ENCODE data around the gene PIGZ. TPM values are rescaled to one million over a fixed set of nuclear protein-coding genes. Genes with fewer than 3 reads are reported as not detected.

PIGZ gene
- total and polyA plus RNA-seq, 5 donors: 3.4 to 5.2 (median 4.0) TPM

DNA sequence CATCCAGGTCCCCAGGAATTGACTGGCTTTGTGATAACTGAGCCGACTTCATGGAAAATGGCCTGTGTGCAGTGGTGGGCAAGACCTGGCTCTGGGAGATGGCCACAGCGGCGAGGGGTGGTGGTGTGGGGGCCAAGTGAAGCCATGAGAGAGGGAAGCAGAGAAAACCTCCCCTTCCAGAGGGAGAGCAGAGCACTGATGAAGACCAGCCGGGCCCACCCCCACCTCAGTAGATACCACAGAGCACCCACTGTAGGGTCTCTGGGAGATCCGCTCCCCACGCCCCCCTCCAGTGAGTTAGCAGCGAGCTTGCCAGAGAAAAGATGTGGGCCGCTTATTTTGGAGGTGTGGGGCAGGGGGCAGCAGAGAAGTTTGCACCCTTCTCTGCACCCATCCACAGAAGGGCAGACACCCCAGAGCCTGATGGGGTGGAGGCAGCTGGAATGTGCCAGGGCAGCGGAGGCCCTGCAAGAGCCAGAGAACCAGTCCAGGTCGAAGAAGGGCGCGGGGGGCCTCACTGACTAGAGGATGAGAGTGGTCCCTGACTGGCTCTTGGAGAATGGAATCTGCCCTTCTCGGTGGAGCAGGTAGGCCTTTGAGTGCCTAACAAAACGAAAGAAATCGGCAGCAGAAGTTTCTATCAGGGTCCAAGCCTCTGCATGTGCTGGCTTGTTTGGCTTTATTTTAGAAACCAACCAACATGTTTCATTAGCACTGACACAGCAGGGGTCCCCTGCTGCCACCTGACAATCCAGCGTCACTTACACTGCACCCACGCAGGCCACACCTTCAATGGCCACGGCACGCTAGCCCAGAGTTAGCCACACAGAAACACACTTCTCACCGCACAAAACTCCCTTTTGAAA, 32.7 kb upstream of the PIGZ start:
- Histone ChIP-seq H3K4me1 (ENCODE audit: control insufficient read depth, insufficient read depth, low read length) (no peaks in the 10 kb centered on the region), H3K9me3 (ENCODE audit: control insufficient read depth, low read length) (no peaks in the 10 kb centered on the region), H3K4me3 (ENCODE audit: low read length) (no peak overlapping the region), H3K27ac (ENCODE audit: low read length) (no peak overlapping the region), H3K27me3 (ENCODE audit: control insufficient read depth, insufficient read depth) (no peaks in the 10 kb centered on the region)
- ATAC-seq (no peak), DNase-seq (peak in 1 of 3 donors; percentile 36)
- intact Hi-C loops (cut with DNase I): loop anchor here (5.0 to 10.0 kb wide), 2 partner anchors 183 to 186 kb away; no protein-coding TSS in a partner anchor
- 94% methylated on average over 20 of the region's 20 CpGs for WGBS

DNA sequence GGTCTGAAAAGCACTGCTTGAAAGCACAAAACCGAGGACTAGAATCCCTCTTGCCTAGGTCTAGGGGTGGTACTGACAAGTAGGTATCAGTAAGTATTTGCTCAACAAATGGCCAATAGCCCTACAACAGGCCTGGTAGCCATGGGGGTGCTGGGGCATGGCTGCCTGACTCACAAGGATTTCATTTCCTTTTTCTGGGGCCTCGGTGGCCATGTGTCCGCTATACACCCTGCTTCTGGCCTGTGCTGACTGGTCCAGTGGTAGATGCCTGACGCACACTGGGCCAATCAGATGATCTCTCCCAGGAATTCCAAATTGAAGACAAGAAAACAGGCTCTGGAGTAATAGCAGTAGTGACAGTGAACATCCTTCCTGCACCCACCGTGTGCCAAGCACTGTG, 31.6 kb upstream of the PIGZ start:
- DNase-seq (peak in 1 of 3 donors; percentile 8), ATAC-seq (no peak)
- Histone ChIP-seq H3K27me3 (ENCODE audit: control insufficient read depth, insufficient read depth) (no peaks in the 10 kb centered on the region), H3K4me1 (ENCODE audit: control insufficient read depth, insufficient read depth, low read length) (no peaks in the 10 kb centered on the region), H3K4me3 (ENCODE audit: low read length) (no peak overlapping the region), H3K9me3 (ENCODE audit: control insufficient read depth, low read length) (no peaks in the 10 kb centered on the region), H3K27ac (ENCODE audit: low read length) (no peak overlapping the region)
- 84% methylated on average over 5 of the region's 5 CpGs for WGBS
- intact Hi-C loops (cut with DNase I): loop anchor here (5.0 to 10.0 kb wide), 2 partner anchors 185 to 187 kb away; no protein-coding TSS in a partner anchor

DNA sequence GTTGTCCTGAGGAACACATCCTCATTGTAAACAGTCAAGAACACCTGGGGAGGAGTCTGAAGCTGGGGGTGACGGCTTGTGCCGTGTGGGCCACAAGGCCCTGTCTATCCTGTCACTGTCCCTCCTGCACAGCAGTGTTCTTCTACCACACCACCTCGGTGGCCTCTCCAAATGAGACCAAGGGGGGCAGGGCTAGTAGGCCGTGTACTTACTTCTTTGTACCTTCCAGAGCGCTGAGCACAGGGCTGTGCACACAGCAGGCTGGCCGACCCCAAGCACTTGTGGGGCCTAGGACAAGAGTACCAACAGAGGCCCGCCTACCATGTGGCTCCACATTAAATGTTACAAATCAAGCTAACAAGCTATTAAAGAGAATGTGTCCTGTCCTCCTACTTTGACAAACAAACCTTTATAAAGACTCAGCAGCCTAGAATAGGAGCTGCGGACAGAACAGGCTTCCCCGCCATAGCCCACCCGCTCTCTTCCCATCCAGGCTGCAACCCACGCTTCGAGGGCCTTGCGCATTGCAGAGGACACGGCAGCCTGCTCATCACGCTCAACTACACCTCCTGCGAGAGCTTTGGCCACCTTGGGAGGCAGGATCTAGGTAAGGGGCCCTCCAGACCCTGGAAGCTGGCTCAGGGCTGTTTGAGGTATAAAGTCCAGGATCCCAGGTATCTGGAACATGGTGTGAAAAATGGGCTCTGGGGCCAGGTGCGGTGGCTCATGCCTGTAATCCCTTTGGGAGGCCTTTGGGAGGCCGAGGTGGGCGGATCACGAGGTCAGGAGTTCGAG, 30.5 kb upstream of the PIGZ start:
- DNase-seq (peak in 1 of 3 donors; percentile 17), ATAC-seq (no peak)
- Histone ChIP-seq H3K9me3 (ENCODE audit: control insufficient read depth, low read length) (no peaks in the 10 kb centered on the region), H3K27ac (ENCODE audit: low read length) (no peak overlapping the region), H3K4me1 (ENCODE audit: control insufficient read depth, insufficient read depth, low read length) (no peaks in the 10 kb centered on the region), H3K4me3 (ENCODE audit: low read length) (no peak overlapping the region), H3K27me3 (ENCODE audit: control insufficient read depth, insufficient read depth) (no peaks in the 10 kb centered on the region)
- intact Hi-C loops (cut with DNase I): no loop called here
- 87% methylated on average over 21 of the region's 21 CpGs for WGBS

DNA sequence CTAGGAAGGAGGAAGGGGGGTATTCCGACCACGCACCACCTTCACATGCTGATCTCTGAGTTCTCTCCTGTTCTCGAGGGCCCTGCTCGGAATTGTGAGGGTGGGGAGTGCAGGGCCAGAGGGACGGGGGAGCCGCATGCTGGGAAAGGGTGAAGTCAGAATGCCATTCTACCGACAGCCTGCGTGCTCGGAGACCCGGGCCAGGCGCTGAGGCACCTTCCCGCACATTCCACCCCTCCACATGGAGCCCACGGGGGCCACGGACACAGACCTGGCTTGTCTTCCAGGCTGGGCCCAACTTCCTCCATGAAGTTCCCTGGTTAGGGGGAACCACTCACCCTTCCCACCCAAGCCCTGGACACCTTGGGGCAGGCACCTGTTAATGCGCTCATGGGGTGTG, 28.7 kb upstream of the PIGZ start:
- 93% methylated on average over 15 of the region's 15 CpGs for WGBS
- DNase-seq (no peak), ATAC-seq (no peak)
- Histone ChIP-seq H3K27me3 (ENCODE audit: control insufficient read depth, insufficient read depth) (no peaks in the 10 kb centered on the region), H3K9me3 (ENCODE audit: control insufficient read depth, low read length) (no peaks in the 10 kb centered on the region), H3K4me3 (ENCODE audit: low read length) (no peak overlapping the region), H3K4me1 (ENCODE audit: control insufficient read depth, insufficient read depth, low read length) (no peaks in the 10 kb centered on the region), H3K27ac (ENCODE audit: low read length) (no peak overlapping the region)
- intact Hi-C loops (cut with DNase I): no loop called here

DNA sequence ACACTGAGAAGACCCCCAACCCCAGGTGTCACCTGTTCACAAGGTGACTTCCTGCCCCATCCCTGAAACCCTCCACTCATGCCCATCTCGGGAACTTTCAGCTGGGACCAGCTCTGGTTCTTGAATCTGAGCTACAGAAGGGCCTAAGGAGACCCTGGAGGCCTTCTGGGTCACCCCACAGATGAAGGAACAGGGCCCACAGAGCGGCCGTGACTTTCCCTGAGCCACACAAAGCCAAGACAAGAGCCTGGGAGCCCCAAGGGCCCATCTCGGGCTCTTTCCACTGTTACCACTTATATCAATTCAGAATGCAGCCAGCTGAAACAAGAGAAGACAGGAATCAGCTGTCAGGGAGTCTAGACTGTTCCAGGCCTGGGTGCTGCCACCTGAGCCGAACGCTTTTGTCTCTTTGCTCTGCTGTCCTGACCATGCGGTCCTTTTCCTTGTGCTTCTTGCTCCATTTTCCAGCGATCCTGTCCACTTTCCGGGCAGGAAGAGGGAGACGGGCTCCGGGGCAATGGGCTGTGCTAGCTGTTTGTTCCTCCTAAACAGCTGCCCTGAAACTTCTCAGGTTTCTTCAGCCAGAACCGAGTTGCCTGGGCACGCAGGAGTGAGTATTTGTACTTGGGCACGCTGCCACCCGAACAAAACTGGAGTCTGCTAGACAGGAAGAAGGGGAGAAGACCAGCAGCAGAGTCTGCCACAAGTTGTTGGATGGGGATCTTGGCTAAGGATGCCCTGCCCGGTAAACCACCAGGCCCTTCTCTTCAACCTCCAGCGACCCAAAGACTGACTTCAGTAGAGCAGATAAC, 28.0 kb upstream of the PIGZ start:
- H3K4me3 ChIP-seq (ENCODE audit: low read length): no peak overlapping the region
- intact Hi-C loops (cut with DNase I): no loop called here
- WGBS: 77% methylated on average over 17 of the region's 17 CpGs
- DNase-seq (no peak), ATAC-seq (no peak)
- H3K27ac ChIP-seq (ENCODE audit: low read length): no peak overlapping the region
- H3K4me1 ChIP-seq (ENCODE audit: control insufficient read depth, insufficient read depth, low read length): no peaks in the 10 kb centered on the region
- H3K27me3 ChIP-seq (ENCODE audit: control insufficient read depth, insufficient read depth): no peaks in the 10 kb centered on the region
- no peaks in the 10 kb centered on the region for H3K9me3 ChIP-seq (ENCODE audit: control insufficient read depth, low read length)

DNA sequence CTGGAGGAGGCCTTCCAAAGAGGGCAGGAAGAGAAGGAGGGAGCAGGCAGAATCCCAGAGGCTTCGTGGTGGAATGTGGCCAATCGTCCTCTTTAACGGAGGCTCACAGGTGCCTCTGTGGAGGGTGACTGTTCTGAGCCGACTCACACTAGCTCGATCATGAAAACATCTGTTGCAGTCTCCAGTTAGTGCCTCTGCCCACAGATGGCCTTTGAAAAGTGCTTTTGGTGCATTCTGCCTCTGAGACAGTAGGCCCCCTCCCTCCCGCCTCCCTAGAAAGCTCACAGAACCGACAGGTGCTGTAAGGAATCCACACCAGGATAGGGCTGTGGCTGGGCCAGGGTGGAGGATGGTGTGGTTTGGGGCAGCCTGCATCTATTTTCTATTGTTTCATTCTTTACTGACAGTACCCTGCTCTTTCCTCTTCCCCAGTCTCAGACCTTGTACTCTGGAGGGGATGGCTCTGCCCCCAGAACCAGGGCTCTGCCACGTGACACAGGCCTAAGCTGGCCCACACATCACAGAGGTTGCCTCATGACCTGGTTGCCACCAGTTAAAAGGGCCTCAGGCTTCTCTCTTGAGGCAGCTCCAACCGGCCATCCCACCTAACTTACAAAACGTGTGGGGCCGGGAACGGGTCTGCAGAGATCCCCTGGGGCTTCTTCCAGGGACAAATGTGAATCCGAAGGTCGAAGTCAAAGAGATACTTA, 27.2 kb upstream of the PIGZ start:
- H3K27me3 ChIP-seq (ENCODE audit: control insufficient read depth, insufficient read depth): no peaks in the 10 kb centered on the region
- 79% methylated on average over 14 of the region's 14 CpGs for WGBS
- no peak overlapping the region for H3K27ac ChIP-seq (ENCODE audit: low read length)
- H3K4me3 ChIP-seq (ENCODE audit: low read length): no peak overlapping the region
- ATAC-seq (no peak), DNase-seq (no peak)
- no peaks in the 10 kb centered on the region for H3K4me1 ChIP-seq (ENCODE audit: control insufficient read depth, insufficient read depth, low read length)
- intact Hi-C loops (cut with DNase I): no loop called here
- H3K9me3 ChIP-seq (ENCODE audit: control insufficient read depth, low read length): no peaks in the 10 kb centered on the region

DNA sequence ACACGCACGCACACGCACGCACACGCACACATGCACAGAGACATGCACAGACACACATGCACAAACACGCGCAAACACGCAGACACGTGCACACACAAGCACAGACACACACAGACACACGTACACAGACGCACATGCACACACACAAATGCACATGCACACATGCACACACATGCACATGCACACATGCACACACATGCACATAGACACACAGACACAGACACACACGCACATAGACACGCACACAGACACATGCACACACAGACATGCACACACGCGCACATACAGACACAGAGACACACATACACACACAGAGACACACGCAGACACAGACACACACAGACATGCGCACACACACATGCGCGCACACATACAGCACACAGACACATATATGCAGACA, 26.4 kb upstream of the PIGZ start:
- Histone ChIP-seq H3K4me1 (ENCODE audit: control insufficient read depth, insufficient read depth, low read length) (no peaks in the 10 kb centered on the region), H3K27me3 (ENCODE audit: control insufficient read depth, insufficient read depth) (no peaks in the 10 kb centered on the region), H3K9me3 (ENCODE audit: control insufficient read depth, low read length) (no peaks in the 10 kb centered on the region), H3K4me3 (ENCODE audit: low read length) (no peak overlapping the region), H3K27ac (ENCODE audit: low read length) (no peak overlapping the region)
- WGBS: 96% methylated on average over 19 of the region's 19 CpGs
- DNase-seq (no peak), ATAC-seq (no peak)
- intact Hi-C loops (cut with DNase I): no loop called here

DNA sequence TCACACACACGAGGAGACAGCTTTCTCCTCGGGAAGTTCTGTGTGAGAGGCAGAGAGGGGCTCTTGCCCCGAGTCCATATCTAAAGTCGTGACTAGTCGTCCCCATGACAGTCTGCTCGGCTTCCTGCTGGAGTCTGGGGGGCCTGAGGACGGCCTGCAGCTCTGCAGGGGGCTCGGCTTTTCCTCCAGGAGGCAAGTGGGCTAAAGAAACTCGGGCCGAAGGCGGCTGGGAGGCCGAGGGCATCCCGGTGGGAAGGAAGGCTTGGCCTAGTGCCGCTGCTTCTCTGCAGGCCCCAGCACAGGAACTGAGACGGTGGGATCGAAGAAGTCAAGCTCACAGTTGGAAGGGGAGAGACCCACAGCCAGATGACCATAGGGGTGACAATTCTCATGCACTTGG, 25.4 kb upstream of the PIGZ start:
- H3K4me1 ChIP-seq (ENCODE audit: control insufficient read depth, insufficient read depth, low read length): no peaks in the 10 kb centered on the region
- no peak overlapping the region for H3K27ac ChIP-seq (ENCODE audit: low read length)
- H3K27me3 ChIP-seq (ENCODE audit: control insufficient read depth, insufficient read depth): no peaks in the 10 kb centered on the region
- intact Hi-C loops (cut with DNase I): no loop called here
- DNase-seq: no peak
- WGBS: 64% methylated on average over 16 of the region's 16 CpGs
- no peak overlapping the region for H3K4me3 ChIP-seq (ENCODE audit: low read length)
- H3K9me3 ChIP-seq (ENCODE audit: control insufficient read depth, low read length): no peaks in the 10 kb centered on the region
- ATAC-seq: no peak

DNA sequence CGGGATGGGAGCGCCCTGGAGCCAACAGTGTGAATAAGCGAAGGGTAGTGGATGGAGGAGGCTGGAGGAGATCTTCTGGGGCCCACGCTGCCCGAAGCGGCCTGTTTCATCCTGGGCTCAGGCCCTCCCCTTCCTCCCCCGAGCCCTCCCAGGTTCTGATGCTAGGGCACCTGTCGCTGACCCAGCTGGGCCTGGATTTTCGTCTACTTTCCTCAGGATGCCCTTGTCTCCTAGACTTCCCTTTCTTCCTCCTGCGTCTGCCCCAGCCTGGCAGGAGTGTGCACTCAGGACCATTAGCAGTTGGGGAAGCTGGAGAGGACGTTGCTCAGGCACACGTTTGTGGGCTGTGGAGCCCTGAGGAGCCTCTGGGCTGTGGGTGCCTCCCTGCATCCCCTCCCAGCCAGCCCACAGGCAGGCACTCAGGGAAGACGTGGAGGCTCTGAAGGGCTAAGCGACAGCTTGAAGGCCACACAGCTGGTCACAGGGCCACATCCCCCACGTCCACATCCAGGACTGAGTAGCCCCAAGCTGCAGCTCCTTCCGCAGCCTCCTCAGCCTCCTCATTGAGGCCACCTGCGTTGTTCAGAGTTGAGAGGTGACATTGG, 23.9 kb upstream of the PIGZ start:
- ATAC-seq: no peak
- no peak overlapping the region for H3K4me3 ChIP-seq (ENCODE audit: low read length)
- no peaks in the 10 kb centered on the region for H3K4me1 ChIP-seq (ENCODE audit: control insufficient read depth, insufficient read depth, low read length)
- H3K27ac ChIP-seq (ENCODE audit: low read length): no peak overlapping the region
- DNase-seq: no peak
- 87% methylated on average over 17 of the region's 17 CpGs for WGBS
- H3K9me3 ChIP-seq (ENCODE audit: control insufficient read depth, low read length): no peaks in the 10 kb centered on the region
- no peaks in the 10 kb centered on the region for H3K27me3 ChIP-seq (ENCODE audit: control insufficient read depth, insufficient read depth)
- intact Hi-C loops (cut with DNase I): no loop called here

Measured in right cardiac atrium (tissue), 5 donors.